Measurements from ENCODE around the gene PKM. TPM values are rescaled to one million over a fixed set of nuclear protein-coding genes. Genes with fewer than 3 reads are reported as not detected.
"Not testable (repeated sequence)": the region's sequence is repeated elsewhere in the genome, so short reads cannot be mapped to it uniquely, and the experiment has no call there.

The PKM gene
- 1,103 TPM for total RNA-seq

GRCh38 chr15:72231066-72231832 lies at the start of gene PKM:
TSS of gene PKM (minus strand) at chr15:72231190. CDS start at chr15:72219097, 12,093 bp downstream.
- peak; percentile 83 for ATAC-seq

DNA sequence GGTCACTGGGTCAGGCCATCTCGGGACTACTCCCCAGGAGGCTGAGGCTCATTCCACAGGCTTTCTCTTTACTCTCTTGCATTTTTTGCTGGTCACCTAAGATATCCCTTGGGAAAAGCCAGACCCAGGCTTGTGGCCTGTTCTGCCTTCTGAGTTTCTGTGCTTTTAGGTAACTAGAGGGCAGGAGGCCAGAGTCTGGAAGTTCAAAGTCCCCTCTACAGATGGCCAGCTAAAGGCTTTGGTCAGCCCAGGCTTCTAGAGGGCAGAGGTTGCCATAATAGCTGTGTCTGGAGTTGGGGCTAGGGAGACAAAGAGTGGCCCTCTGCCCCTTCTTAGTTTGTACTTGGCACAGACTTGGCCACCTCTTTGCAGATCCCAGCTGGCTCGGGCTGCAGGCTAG lies 49.8 kb upstream of the PKM start:
- no peak for ATAC-seq

DNA sequence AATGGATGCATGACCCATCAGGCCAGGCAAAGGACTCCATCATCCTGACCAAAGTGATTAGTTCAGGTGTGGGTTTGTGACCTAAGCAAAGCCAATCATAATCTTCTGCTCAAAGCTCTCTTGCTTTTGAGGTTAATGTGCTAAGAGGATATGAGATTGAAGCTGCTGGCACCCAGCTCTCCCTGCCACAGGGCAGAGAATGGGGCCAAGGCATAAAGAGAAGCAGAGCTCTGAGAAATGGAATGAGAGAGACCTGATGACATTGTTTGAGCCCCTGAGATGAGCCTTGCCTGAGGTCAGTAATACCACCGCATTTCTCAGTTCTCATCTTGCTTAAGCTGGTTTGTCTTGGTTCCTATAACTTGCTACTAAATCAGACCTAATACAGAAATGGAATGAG lies 47.7 kb upstream of the PKM start:
- no peak for ATAC-seq

DNA sequence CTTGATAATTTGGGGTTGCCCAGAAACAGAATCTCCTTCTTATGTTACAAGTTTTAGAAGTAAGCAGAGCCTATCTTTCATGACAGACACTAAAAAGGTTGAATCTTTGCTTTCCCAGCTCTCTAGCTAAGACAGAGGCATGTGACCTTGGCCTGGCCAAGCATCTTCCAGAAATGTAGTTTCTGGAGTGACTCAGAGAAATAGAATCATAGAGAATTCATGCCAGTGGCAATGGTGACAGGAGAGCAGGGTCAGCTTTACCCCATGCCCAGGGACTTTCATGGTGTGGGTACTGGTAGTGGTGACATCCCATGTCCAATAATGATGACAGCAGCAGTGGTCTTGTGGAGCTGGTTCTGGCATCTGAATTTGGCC lies 45.3 kb upstream of the PKM start:
- ATAC-seq = no peak

DNA sequence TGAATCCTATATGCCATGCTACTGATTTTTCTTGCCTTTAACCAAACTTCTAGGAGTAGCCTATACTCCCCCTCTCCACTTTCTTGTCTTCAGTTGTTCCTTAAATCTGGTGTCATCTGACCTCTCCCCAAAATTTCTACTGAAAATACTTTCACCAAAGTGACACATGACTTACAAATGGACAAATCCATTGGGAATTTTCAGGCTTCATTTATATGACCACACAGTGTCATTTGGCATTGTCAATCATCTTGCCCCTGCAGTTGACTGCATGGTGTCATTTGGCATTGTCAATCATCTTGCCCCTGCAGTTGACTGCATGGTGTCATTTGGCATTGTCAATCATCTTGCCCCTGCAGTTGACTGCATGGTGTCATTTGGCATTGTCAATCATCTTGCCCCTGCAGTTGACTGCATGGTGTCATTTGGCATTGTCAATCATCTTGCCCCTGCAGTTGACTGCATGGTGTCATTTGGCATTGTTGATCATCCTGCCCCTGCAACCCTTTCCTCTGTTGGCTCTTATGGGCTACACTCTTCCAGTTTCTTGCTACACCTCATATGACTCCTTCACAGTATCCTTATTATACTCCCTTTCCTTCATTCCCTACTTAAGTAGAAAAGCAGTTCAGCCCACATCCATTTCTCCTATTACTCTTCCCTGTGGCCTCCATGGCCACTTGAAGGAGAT lies 44.8 kb upstream of the PKM start:
- ATAC-seq = not testable (repeated sequence)

GRCh38 chr15:72272997-72273352 lies 42.0 kb upstream of the PKM start:
- no peak for ATAC-seq

- peak; percentile 98 for ATAC-seq
Measured at GRCh38 chr15:72272213-72272996, 41.4 kb upstream of the PKM start, which contains the start of gene PARP6. TSS of gene PARP6 (minus strand) at chr15:72272554. CDS start at chr15:72267477, 5,077 bp downstream.

- ATAC-seq = peak; percentile 1
Measured at GRCh38 chr15:72271895-72272212, 40.9 kb upstream of the PKM start.

DNA sequence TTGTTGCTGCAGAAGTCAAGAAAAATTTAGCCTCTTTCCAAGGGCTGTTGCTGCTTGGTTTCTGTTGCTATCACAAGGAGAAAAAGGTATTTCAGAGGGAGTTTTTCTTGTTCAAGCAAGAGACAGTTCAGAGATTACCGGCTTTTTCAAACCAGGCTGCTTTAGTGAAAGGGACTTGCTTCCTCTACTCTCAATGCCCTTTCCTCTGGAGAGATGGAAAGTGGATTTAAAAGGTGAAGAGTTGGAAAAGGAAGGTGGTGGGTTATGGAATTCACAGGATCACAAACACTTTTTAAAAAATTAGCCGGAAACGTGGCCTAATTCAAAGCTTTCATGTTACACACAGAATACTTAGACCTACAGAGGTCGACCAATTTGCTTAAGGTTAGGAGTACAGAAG lies 40.2 kb upstream of the PKM start:
- ATAC-seq = no peak

- ATAC-seq = no peak
Measured at GRCh38 chr15:72269739-72270138, 38.7 kb upstream of the PKM start.

DNA sequence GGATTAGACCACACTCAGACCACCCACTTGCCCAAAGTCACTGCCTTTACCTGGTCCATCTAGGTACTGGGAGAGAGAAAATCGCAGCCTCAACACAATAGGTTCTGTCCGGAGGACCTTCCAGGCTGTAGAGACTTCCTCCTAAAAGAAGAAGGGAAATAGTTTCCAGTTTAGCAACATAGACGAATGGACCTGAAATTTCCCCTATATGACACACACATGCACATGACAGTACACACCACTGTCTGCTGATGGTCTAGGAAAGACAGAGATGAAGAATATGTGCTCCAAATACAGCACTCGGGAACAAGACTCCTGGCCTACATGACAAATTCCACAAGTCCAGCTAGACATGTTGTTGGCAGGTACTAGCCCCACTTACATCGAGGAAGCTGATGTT lies 34.0 kb upstream of the PKM start:
- ATAC-seq = no peak

- no peak for ATAC-seq
Measured at GRCh38 chr15:72252663-72253299, 21.8 kb upstream of the PKM start.

GRCh38 chr15:72249142-72249810 lies 18.3 kb upstream of the PKM start:
- peak; percentile 25 for ATAC-seq

- ATAC-seq = no peak
Measured at GRCh38 chr15:72248514-72248913, 17.5 kb upstream of the PKM start.

DNA sequence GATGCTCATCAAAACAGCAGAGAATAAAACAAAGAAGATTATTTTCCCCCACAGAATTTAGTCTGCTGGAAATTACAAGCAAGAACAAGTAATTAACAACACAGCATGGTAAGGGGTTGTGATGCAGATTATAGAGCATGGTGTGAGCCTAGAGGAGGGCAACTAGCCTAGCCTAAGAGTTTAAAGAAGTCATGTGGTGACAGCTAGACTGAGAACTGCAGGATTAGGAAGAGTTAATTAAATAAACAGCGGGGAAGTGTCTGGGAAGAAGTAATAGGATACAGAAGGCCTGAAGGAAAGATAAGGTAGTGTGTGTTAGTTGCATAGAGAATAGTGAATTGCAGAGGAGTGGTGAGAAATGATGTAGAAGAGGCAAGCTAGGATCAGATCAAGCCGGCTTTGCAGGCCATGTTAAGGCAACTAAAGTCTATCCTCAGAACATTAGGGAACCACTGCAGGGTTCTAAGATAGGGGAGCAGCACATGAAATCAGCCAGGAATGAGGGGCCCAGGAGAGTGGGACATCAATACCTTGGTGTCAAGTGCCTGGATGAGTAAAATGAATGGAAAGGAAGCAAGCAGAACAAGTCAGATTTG lies 11.9 kb upstream of the PKM start:
- ATAC-seq = no peak

GRCh38 chr15:72239652-72240051 lies 8.7 kb upstream of the PKM start:
- ATAC-seq = no peak

DNA sequence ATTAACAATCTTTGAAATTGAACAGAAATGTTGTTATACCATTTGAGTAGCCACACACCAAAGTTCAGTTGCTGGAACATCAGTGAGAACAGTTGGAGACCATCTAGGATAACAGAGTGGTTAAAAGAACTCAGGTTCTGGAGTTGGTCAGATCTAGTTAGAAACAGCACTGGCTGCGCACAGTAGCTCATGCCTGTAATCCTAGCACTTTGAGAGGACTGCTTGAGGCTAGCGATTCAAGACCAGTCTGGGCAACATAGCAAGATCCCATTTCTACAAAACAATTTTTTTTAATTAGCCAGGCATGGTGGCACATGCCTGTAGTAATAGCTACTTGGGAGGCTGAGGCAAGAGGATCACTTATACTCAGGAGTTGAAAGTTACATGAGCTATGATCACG lies 7.6 kb upstream of the PKM start:
- ATAC-seq = no peak

- ATAC-seq = peak; percentile 61
Measured at GRCh38 chr15:72237853-72238224, 6.8 kb upstream of the PKM start.

- peak; percentile 94 for ATAC-seq
Measured at GRCh38 chr15:72237029-72237852, 6.3 kb upstream of the PKM start.

- no peak for ATAC-seq
Measured at GRCh38 chr15:72236381-72237003, 5.5 kb upstream of the PKM start.

DNA sequence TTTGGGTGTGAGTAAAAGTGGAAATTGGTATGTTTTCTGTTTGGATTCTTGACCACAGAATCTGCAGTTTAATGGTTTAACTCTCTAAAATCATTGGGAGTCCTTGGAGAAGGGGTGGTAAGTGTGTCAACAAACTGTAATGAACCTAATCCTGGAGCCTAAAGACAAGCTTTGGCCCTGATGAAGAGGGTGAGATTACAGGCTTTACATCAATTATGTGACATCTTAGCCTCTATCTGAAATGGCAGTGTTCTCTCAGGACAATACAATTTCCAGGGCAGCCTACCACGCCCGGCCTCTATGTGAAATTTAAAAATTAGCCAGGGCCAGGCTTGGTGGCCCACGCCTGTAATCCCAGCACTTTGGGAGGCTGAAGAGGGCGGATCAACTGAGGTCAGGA lies 4.3 kb upstream of the PKM start:
- no peak for ATAC-seq
